Inflammatory macrophage treated with lipopolysaccharide for 4 hours (primary cell): ENCODE data around the gene FLYWCH2.

ENCODE experiments used
- DNase-seq: peaks from one replicate; pipeline ENCODE4 v3.0.0-alpha.2; 2020

The FLYWCH2 gene, protein sequence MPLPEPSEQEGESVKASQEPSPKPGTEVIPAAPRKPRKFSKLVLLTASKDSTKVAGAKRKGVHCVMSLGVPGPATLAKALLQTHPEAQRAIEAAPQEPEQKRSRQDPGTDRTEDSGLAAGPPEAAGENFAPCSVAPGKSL

DNA sequence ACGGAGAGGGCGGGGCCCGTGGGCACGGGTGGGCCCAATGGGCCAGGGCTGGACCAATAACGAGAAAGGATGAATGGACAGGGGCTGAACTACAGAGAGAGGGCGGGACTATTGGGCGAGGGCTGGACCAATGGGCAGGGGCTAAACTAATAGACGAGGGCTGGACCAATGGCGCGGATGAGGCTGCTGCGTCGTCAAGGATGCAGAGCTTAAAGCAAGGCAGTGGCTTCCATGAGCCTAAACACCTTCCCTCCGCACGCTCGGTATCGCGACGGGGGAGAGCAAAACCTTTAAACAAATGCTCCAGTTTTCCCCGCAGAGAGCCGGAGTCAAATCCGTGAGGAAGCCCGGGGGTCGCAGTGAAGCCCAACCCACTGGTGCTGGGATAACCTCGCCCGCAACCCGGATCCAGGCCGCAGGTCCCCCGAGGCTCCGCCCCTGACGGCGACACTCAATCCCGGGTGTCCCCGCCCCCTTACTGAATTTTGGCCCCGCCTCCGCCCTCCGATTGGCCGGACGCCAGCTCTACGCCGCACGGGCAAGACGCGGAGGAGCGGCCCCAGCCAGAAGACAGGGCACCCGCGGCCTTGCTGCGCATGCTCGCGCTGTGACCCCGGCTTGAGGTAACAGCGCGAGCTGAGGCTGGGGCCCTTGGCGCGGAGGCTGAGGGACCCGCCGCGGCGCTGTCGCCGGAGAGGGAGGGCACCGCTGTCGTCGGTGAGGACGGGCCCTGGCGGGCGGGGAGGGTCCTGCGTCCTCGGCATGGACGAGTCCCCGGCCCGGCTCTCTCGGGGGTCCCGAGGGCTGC lies at the start of gene FLYWCH2:
Gene FLYWCH2 (plus strand): TSS at position 566 of the 808 bp plus-strand sequence. CDS start 13,235 bp downstream, outside the sequence.
- peak; percentile 99 for DNase-seq

DNA sequence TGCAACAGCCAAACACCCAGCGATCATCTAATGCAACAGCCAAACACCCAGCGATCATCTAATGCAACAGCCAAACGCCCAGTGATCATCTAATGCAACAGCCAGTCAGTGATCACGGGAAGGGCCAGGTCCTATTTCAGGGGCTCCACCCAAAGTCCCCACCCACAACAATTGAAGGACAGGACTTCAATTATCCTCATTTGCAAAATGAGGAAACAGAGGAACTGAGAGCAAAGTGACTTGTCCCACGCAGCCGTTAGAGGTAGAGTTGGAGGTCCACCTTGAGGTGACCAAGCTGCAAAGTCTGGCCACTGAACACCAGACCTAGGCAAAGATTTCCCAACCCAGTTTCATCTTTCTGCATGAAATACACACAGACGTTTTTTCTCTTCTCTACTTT lies 49.2 kb upstream of the FLYWCH2 start:
- peak; percentile 54 for DNase-seq

DNA sequence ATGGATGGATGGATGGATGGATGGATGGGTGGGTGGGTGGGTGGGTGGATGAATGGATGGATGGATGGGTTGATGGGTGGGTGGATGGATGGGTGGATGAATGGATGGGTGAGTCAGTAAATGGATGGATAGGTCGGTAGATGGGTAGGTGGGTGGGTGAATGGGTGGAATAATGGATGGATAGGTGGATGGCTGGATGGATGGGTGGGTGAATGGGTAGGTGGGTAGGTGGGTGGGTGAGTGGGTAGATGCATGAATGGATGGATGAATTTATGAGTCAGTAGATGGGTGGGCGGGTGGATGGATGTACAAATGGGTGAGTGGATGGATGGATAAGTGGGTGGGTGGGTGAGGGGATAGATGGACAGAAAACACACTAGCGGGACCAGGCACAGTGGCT lies 48.0 kb upstream of the FLYWCH2 start:
- no peak for DNase-seq

DNA sequence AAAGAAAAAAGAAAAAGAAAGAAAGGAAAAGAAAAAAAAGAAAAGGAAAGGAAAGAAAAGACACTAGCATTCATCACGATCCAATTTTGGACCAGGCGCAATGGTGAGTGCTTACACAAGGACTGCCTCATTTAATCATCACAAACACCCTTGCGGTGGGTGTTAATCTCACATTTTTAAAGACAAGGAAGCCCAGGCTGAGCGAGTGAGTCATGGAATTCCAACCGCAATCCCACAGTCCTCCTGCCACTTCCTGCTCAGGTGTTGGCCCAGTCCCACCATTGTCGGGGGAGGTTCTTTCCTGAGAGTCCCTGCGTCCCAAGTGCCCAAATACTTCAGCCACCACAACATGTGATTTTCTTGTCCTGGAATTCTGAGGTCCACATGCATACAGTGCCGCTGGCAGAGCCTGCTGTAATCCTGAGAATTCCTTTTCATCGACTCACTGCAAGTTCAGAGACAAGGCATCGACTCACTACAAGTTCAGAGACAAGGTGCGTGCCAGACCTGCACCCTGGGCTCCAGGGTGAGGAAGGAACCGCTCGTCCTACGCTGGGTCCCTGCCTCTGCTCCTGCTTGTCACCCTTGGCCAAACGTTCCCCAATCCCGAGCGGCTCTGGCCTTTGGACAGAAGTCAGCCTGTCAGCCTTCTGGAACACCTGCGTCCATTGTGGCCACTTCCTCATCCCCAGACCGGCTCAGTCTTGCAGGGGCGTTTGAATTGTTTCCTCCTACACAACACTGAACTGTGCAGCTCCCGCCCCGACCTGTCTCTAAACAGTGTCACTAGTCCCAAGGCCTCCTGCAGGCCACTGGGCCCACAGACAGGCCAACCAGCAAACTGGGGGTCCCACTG lies 47.1 kb upstream of the FLYWCH2 start:
- no peak for DNase-seq

DNA sequence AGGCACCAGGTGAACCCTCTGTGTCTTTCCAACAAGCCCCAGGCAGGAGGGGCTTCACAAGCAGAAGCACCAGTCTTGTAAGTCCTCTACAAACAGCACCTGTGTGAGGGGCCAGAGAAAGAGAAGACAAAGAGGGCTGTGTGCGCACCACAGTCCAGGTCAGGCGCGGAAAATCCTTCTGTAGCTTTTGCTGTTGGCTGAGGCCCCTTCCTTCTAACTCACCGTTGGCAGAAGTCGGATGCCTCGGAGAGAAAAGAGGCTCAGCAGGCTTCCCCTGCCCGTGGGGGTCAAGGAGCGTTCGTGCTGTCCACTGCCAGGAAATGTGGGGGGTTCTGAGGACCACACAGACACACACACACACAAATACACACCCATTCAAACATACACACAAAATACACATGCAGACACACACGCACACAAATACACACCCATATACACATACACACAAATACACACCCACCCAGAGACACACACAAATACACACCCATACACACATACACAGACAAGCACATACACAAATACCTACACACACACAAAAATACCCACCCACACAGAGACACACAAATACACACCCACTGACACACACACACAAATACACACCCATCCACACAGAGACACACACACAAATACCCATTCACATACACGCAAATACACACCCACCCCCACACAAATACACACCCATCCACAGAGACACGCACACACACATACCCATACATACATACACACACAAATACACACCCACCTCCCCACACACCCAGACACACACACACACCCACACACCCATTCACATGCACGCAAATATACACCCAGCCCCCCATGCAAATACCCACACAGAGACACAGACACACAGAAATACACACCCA lies 46.1 kb upstream of the FLYWCH2 start:
- no peak for DNase-seq

DNA sequence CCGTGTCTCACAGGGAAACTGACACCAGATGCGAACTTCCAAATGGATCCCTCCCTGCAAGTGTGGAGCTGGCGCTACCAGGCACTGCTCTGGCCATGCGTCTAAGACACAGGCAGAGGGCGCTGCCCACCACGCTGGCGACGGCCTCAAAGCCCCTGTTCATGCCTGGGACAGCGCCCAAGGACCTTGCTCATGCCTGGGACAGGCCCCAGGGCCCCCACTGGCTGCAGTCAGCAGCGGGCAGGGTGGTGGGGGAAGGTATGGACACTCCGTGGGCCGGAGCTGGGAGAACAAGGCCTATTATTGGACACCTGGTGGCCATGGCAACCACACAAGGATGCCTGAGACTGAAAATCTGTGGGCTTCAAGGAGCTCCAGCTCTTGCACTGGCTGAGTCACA lies 44.1 kb upstream of the FLYWCH2 start:
- peak; percentile 67 for DNase-seq

DNA sequence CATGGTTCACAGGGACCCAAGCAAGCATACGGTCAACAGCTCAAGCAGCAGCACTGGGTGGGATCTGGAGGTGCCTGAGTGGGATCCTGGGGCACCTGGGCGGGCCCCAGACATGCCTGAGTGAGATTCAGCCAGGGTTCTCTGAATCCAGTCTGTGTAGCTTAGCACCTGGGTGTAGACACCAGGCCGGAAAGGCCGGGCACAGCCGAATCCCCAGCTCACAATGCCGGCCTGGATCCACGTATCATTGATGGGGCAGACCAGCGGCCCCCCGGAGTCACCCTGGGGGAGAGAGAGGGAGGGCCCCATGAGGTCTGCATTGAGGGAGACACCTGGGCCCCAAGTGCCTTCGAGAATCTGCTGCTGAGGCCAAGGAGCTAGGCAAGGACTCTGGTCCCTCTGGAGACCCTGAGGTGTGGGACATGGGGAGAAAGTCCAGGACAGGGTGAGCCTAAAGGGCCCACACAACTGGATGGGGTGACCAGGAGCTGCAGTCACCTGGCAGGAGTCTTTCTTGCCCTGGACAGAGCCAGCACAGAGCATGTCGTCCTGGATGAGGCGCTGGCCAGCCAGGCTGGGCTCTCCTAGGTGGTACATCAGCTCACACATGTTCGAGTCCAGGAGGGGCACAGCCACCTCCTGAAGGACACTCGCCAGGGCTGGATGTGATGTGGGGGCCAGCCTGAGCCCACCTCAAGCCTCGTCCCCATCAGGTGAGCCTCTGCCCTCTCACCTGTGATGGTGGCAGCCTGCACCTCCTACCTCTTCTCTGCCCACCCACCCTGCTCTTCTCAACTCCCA lies 43.2 kb upstream of the FLYWCH2 start:
- no peak for DNase-seq

DNA sequence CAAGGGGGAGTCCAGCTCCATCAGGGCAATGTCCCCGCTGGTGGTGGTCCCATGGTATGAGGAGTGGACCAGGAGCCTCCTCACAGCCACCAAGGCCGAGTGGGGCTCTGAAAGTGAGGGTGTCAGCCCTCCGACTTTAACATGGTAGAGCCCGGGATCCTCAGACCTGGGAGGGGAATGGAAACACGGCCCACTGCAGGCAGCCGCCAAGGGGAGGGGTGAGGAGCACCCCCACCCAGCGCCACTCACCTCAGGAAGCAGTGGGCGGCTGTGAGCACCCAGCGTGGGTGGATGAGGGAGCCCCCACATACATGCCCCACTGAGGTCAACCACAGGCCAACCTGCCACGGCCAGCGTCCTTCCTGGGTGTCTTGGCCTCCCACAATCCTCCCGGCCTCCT lies 42.1 kb upstream of the FLYWCH2 start:
- no peak for DNase-seq

DNA sequence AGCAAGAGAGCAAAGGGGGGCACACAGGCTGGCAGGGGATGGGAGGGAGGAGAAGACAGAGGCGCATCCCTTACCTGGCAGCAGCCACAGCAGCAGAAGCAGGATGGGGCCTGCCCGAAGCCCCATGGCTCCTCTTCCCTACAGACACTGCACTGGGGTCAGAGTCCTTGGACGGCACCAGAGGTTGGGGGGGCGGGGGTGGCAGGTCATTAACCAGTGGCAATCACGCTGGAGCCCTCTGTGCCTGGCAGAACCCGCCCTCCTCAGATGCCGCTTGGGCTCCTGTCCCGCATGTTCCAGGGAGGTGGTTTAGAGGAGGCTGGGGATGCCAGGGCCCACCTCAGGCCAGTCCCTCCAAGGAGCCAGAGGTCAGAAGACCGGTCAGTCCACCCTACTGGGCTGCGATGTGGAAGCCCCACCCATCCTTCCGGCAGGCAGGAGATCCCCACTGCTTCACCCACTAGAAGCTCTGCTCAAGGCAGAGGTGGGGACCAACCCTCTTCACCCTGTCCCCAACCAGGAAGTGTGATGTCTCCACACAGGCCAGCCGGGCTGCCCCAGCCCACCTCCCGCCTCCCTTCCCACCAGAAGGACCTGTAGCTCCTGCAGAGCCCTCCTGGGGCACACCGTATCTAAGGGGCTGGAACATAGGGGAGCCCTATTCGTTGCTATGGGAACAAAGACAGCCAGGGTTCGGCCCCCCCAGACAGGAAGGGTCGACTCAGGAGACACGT lies 41.2 kb upstream of the FLYWCH2 start:
- no peak for DNase-seq

DNA sequence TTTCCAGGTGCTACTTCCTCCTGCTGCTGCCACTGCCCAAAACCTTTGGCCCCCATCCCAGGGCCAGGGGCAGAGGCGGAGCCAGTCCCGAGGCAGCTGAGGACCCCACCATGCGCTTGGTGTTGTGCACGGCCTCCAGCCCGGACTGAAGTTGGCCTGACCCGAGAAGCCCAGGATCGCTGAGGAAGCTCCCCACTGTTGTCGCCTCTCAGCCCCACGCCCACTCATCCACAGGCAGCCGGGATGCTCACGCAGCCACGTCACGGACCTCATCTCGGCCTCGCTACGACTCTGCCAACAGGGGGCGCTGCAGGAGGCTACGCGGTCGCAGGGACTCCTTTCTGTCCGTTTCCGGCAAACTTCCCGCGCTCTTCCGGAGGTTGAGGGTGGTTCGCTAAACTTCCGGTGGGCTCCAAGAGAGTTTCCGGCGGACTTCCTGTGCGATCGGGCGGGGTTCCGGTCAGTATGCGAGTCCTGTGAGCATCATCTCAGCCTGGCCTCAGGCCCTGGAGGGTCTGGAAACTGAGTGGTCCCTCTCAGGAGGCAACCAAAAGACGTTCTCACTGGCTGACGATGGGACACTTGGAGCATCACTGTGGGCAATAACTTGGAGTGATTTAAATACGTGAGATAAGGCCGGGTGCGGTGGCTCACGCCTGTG lies 40.5 kb upstream of the FLYWCH2 start:
- peak; percentile 70 for DNase-seq

DNA sequence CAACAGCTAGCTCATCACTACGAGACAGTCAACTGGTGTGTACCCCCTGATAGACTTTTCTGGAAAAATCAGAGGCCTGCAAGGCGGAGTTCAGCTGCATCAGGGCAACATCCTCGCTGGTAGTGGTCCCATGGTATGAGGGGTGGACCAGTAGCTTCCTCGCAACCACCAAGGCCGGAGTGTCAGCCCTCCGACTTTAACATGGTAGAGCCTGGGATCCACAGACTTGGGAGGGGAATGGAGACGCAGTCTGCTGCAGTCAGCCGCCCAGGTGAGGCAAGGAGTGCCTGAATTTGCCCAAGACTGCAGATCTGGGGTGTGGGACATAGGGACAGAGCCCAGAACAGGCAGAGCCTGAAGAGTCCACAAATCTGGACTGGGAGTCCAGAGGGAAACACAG lies 39.5 kb upstream of the FLYWCH2 start:
- DNase-seq: no peak

DNA sequence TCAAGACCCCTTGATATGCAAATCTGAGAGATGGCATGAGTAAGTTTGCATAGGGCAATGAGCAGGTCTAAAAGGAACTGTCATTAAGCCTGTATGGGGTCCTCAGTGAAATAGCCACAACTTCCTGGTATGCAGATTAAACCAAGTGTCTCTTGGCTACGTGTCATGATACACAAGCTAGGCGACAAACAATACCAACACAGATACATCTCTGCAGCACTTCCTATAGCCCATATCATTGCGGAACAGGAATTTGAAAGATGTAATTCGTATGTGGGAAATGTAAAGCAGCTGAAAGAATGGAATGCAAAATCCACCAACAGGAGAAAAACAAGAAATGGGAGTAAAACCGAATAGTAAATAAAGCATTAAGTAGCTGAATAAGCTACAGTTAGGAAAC lies 37.9 kb upstream of the FLYWCH2 start:
- no peak for DNase-seq

DNA sequence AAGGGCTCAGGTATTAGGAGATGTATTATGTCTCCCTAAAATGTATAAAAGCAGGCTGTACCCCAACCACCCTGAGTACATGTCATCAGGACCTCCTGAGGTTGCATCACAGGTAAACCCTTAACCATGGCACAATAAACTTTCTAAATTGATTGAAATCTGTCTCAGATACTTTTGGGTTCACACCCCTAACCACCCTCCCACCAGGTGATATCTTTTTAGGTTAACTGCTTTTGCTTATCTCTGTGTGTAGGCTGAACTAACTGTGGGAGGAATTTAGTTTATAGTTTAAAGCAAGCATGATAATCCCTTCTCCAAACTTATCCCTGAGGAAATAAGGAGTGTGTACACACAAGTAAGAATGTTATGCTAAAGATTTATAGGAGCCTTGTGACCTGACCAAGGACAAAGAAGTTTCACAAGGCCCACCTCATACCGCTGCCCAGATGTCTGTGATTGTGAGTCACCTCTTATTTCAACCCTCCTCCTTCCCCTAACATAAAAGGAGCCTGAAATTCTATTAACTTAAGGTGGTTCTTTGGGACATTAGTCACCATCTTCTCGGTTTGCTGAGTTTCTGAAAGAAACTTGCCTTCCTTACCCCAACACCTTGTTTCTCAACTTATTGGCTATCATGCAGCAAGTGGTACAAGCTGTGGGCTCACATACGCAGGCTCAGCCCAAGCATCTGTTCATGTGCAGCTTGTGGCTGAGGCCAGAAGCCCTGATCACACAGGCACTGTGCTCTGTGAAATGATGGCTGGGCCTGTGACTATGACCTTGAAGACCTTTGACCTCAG lies 36.3 kb upstream of the FLYWCH2 start:
- peak; percentile 45 for DNase-seq

DNA sequence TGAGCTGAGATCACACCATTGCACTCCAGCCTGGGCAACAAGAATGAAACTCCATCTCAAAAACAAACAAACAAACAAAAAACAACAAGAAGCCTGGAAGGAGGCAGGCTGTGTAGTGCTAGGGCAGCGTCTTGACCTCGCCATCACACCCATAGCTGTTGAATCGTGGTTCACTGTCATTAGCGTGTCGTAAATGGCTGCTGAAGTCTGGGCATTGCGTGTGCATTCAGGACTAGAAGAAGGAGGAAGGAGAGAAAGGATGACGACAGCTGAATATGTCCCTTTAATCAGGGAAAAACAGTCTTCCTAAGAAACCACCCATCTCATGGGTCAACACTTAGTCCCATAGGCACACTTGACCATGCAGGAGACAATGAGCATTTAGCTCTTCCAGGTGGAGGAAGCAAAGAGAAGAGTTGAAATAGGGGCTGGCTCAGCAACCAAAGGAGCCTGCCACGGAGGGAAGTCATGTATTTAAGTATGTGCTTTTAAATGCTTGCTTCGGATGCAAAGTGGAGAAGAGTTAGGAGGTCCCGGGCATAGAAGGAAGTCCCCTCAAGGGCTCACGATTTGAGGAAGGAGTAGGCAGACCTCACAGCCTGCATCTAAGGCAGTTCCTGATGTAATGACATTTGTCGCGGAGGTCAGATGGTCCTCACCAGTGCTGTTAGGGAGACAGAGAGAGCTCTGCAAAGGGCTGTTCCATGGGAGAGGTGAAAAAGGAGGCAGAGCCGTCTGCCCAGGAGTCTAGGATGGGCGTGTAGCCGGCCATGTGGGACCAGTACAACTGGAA lies 33.9 kb upstream of the FLYWCH2 start:
- DNase-seq: peak; percentile 53

DNA sequence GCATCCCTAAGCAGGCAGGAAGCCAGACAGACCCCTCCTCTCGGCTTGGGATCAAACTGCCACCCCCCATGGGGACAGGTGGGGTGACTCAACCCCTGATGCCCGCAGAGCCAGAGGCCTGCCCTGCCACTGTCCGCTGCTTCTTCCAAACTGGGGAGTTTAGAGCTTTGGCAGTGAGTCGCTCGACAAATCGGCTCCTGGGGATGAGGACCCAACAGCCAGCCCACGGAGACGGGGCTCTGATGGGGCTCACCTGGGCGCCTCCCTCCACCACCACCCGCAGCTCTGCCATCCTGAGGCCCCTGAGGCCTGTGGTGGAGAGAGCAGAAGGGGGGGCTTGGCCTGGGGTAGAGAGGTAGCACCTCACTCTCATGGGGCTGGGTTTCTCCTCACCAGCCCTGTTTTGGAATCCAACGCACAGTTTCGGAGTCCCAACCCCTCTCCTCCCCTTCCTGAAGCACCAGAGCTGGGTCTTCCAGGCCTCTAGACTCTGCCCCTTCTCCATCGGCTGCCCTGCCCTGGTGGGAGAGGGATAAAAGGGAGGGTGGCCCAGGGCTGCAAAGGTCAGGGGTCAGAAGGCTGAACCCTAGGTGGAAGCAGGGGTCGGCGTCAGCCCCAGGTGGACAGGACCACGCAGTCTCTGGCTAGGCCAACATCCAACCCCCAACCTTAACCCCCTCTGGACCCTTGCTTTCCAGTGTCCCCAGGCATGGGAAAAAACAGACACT lies 30.8 kb upstream of the FLYWCH2 start:
- no peak for DNase-seq

DNA sequence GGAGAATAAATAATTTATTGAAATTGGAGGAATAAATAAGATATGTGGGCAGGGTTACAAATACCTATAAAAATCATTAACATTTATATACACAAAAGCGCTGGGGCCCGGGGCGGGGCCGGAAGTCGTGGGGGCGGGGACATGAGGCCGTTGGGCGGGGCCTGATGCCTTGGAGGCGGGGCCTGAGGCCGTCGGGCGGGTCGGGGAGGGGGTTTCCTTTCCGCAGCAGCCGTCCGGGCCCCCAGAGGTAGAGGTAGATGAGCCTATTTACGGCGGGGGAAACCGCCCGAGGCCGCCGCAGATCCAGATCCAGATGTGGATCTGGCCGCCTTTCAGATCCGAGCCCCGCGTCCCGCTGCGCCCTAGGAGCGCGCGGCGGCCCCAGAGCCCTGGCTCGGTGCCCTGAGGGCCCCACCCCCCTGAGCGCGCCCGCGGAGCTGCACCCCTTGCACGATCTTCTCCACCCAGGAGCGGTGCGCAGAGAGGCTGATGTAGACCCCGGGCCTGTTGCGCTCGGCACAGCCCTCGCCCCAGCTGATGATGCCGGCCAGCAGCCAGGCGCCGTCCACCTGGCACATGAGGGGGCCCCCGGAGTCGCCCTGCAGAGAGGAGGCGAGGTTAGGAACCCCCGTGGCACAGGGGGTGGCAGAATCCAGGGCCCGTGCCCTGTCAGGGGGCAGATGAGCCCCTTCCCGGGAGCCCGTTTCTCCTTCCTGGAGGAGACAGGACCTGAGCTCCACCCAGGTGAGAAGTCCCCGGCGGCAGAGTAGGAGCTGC lies 30.1 kb upstream of the FLYWCH2 start:
- DNase-seq: no peak

DNA sequence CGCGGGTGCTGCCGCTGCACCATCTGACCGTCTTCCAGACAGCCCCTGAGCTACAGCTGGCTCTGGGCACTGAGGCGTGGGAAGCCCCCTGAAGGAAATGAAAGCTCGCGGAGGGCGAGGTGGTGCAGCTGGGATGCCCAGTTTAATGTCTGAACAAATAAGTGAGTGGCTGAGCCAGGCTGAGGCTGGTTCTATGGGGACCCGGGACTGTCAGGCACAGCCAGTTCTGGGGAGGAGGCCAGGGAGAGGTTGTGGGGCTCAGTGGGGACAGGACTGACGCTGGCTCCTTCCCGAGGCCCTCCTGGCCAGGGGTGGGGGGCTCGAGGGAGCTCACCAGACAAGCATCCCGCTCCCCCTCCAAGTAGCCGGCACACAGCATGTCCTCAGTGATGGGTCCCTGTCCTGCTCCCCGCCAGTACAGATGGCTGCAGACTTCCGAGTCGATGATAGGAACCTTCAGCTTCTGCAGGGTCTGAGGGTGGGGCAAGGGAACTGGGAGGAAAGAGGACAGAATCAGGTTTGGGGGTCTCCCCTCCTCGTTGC lies 29.4 kb upstream of the FLYWCH2 start:
- no peak for DNase-seq
